Amniotic stem cell (primary cell): ENCODE measurements around the gene PELO.

ENCODE experiments used
- DNase-seq: peaks from one replicate; lab custom pipeline; 2025; lab: John Stamatoyannopoulos, UW

Gene PELO

GRCh38 chr5:52771343-52772039 lies 16.2 kb upstream of the PELO start:
- DNase-seq: no peak

- DNase-seq: no peak
Measured at GRCh38 chr5:52772668-52773067, 15.0 kb upstream of the PELO start.

DNA sequence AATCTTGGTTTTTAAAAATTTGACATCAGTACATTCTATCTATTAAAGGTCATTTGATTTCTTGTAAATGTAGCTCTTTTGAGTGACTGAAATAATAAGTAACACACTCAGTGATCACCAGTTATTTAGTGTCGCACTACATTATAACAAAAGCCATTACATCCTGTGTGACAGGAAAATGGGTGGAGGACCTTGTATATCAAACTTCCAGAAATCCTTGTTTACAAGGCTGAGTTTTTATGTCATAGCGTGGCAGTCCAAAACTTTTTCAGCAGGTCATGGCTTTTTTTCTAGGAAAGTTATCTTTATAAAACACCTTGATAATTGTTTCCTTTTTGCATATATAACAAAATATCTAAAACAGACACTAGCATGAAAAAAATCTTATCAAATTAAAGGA lies 14.4 kb upstream of the PELO start:
- DNase-seq: no peak

DNA sequence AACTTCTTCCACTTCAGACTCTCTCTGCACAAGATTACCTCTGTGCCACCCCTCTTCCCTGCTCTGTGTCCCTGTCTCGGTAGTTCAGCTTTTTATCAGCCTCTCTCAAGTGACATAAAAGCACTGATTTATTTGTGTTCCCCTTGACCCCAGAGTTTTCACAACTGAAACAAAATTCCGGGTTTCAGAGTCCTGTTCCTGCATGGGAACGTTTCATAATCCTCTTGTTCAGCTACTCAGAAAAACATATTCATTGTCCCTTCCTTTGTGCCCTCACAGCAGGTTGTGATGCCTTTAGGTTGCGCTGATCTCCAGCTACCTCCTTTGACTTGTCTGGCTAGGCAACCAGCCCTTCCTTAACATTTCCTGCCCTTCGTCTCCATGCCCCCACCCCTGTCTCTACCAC lies 13.7 kb upstream of the PELO start:
- no peak for DNase-seq

GRCh38 chr5:52776116-52776515 lies 11.6 kb upstream of the PELO start:
- no peak for DNase-seq

DNA sequence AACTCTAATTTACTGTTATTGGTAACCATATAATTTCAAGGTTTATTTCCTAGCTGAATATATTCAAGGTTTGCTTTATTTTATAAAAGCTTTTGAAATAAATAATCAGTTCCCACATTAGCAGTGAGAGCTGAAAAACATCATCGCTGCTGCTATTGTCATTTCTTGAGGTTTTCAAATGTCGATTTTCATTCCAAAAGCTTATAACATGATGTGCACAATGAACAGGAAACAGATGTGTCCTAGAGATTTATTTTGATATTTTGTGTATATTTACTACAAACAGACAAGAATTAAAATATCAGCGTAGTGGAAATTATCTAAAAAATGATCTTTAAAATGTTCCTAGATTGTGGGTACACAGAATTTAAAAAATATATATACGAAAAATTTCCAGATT lies 10.5 kb upstream of the PELO start:
- no peak for DNase-seq

- DNase-seq: no peak
Measured at GRCh38 chr5:52778781-52779180, 8.9 kb upstream of the PELO start.

- no peak for DNase-seq
Measured at GRCh38 chr5:52779213-52779612, 8.5 kb upstream of the PELO start.

DNA sequence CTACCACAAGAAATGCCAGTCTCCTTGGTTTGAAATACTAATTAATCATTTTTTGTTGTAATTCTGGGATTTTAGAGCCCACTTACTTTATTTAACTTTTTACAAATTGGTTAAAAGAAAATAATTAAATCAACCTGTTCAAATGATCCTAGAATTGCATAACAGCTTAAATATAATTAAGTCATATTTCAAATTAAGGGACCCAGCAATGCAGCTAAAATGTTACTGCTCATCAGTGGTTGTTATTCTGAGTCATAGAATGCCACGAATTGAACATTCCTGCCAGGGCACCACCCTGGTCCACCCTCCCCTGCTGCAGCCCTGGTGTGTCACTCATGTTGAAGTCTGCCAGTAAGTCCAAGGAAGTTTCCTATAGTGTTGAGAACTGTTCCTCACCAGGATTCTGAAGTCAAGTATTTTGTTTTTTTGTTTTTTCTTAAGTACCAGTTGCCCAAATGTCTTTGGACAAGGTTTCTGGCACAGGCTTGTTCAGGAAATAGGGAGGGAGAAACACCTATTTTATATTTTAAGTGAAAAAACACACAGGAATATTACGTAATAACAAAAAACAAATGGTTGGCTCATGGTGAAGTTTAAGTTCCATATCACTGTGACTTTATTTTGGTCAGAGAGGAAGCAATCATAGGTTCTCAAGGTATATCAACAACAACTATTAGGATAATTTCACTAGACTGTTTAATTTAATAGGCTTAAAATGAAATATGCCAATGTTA lies 4.3 kb upstream of the PELO start:
- no peak for DNase-seq

DNA sequence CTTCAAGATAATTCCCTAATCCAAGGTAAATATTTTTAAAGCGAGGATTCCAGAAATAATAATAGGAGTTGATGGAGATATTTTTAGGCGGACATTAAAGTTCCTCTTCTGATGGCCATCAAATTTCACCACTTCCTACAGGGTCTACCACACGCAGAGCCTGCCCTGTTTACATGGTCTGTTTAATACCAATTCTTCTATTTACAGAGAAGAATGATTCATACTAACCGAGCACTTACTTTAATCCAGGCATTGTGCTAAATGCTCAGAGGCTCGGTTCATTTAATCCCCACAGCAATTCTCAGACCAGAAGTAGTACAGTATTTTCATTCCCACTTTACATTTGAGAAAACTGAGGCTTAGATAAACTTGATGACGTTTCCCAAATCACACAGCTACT lies 3.0 kb upstream of the PELO start:
- DNase-seq: no peak

- no peak for DNase-seq
Measured at GRCh38 chr5:52786391-52786790, 1.3 kb upstream of the PELO start.

DNA sequence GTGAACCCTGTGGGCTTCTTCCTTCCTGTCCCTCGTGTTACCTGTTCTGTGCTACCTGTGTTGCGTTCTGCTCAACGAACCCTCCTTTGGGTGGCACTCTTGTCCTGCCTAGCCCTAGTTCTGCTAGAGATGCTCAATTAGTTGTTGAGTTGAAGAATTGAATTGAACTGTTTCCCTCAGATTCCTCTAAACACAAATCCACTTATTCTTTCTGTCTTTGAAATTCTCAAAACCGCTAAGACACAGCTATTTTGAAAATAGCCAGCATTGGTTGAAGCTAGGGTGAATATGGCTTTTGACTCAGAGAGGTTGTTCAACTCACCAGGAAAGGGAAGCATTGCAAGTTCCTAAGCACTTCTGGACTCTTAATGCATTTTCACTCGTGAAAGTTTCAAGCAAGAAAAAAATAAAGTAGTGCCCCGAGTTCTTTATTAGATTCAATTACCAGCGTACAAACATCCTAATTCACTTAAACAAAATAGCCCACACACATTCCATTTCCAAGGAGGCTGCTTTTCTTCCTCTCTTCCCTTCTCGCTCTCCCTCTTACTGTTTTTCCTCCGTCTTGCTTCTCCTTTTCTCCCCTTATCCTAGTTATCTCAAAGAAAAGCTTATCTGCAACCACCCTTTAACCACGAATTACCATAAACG lies 642 bp upstream of the PELO start:
- no peak for DNase-seq

DNA sequence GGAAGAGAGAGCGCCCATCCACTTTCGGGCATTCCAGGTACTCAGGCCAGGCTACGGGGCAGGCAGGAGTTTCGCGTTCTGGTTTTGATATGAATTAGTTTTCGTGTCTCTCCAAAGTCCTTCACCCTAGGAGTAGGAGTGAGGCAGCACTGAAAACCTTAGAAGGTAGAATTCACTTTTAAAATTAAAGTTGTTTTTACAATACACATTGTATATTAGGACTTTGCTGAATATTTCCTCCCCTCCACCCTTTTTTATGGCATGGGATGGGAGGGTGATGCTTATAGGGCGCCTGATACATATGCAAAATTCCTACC lies 747 bp downstream of the PELO start:
- no peak for DNase-seq

DNA sequence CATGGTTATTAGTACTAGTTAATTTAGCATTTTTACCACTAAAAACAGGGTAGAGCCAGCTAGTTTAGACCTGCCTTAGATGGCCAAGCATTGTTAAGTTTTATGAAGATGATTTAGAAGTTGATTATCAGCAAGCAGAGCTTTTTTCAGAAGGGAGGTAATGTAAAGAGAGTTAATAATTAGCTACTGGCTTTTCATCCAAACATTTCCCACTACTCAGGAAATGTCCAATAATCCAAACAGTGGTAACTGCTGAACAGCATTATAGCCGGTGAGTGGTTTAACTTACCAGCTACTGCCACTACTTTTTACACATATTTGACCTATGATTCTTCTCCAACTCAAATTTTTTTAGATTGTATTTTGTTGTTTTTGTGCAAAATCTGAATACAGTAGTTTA lies 1.7 kb downstream of the PELO start:
- no peak for DNase-seq

- no peak for DNase-seq
Measured at GRCh38 chr5:52789851-52790250, 2.1 kb downstream of the PELO start.

DNA sequence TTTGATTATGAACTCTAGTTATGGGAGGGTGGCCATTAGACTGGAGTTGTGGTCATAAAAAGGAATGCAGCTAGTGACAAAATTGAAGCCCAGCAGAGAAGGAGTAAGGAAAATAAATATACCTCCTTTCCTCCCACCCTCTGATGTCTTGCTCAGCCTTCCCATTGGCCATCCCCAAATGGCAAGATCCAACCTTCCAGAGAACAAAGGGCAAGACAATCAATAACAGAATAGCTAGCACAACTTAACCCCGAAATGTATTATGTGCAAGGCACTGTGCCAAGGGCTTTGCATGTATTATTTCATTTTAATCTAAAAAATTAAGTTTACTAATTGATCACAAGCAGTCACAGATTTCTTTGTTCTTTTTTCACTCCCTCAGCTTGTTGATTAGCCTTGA lies 3.6 kb downstream of the PELO start:
- no peak for DNase-seq

DNA sequence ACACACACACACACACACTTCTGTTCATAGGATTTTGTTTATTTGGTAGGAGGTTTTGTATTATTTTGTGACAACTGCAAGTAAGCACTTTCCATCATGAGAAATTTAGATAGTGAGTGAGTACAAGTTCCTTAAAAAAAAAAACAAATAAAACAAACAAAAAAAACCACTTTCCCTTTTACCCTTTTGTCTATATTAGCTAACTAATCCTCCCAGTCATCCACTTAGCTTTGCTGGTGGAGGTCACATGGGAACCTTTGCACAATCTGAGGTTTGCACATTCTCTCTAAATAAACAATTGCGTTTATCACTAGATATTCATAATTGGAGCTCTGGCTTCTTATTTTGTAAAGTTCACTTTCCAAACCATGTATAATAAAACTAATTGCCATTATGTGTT lies 6.8 kb downstream of the PELO start:
- DNase-seq: no peak

GRCh38 chr5:52796031-52796430 lies 8.3 kb downstream of the PELO start:
- DNase-seq: no peak

- DNase-seq: no peak
Measured at GRCh38 chr5:52796516-52797103, 8.9 kb downstream of the PELO start.

DNA sequence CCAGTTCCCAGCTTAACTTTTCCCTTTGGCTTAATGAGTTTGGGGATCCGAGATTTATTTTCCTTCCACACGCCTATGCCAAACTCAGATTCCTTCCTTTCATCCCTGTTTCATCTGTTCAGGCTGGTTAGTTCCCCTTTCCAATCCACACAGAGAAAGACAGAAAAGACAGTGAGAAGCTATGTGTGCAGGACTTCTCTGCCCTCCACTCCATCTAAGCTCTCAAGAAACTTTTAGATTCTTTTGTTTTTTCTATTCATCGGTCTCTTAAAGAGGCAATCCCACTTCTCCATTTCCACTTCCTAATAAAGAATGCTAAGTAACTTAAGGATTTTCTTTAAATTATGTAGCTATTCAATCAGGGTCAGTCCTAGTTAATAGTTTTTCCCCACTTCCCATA lies 11.2 kb downstream of the PELO start:
- no peak for DNase-seq

- DNase-seq: peak; percentile 47
Measured at GRCh38 chr5:52799358-52799982, 11.8 kb downstream of the PELO start.

DNA sequence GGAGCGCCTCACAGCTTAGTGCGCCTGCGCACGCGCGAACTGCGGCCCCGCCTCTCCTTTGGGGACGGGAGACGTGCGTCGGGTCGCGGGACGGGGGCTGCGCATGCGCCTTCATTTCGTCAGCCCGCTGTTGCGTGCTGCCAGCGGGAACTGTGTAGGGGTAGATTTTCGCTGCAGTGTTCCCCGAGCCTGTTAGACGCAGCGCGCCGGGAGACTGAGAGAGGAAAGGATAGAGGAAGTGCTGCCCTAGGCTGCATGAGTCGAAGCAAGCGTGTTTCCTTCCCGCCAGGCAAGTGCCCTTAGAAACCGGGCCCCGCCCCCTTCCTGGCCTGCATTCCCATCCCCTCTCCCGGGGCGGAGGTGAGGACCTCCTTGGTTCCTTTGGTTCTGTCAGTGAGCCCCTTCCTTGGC lies 12.3 kb downstream of the PELO start:
- DNase-seq: peak; percentile 78
